OCI-LY1 (cell line): ENCODE results near the gene CDH4.

Experiments
- H2AFZ ChIP-seq: fragments of 200-600 bp; sonication (generic), shearing (Covaris generic); 2 replicates; pipeline ENCODE4 v1.6.0; 2014; ENCODE audit warnings: antibody characterized with exemption, mild to moderate bottlenecking, low read length
- H3F3A ChIP-seq: fragments of 200-600 bp; sonication (generic), shearing (Covaris generic); 2 replicates; pipeline ENCODE4 v1.6.0; 2014; ENCODE audit warnings: mild to moderate bottlenecking, antibody characterized with exemption, low read length, moderate library complexity; ENCODE audit not compliant: insufficient read depth
- H3K27ac ChIP-seq: fragments of 200-600 bp; sonication (generic); 2 replicates; pipeline ENCODE4 v1.5.1; 2014; ENCODE audit warnings: low read length, mixed run types, mild to moderate bottlenecking, low read depth; ENCODE audit not compliant: poor library complexity, severe bottlenecking
- H3K27me3 ChIP-seq: fragments of 200-600 bp; sonication (generic); 2 replicates; pipeline ENCODE4 v1.6.0; 2014; ENCODE audit warnings: antibody characterized with exemption, mild to moderate bottlenecking, low read length, moderate library complexity; ENCODE audit not compliant: insufficient read depth
- H3K36me3 ChIP-seq: fragments of 200-600 bp; sonication (generic); 2 replicates; pipeline ENCODE4 v1.6.1; 2014; ENCODE audit warnings: mild to moderate bottlenecking, antibody characterized with exemption, low read length, moderate library complexity, mixed read lengths; ENCODE audit not compliant: insufficient read depth
- H3K4me1 ChIP-seq: fragments of 200-600 bp; sonication (generic); 2 replicates; pipeline ENCODE4 v1.5.1; 2014; ENCODE audit warnings: mild to moderate bottlenecking, low read length, moderate library complexity; ENCODE audit not compliant: insufficient read depth, severe bottlenecking
- H3K4me2 ChIP-seq: fragments of 200-600 bp; sonication (generic), shearing (Covaris generic); 2 replicates; pipeline ENCODE4 v1.6.1; 2014; ENCODE audit warnings: low read length
- H3K4me3 ChIP-seq: fragments of 200-600 bp; sonication (generic); 2 replicates; pipeline ENCODE4 v1.5.1; 2014; ENCODE audit warnings: low read length, low read depth, mild to moderate bottlenecking, mixed read lengths; ENCODE audit not compliant: poor library complexity, severe bottlenecking
- H3K79me2 ChIP-seq: fragments of 200-600 bp; shearing (Covaris generic); 2 replicates; pipeline ENCODE4 v1.6.1; 2016; ENCODE audit warnings: mixed run types, low read length, mixed read lengths; ENCODE audit not compliant: insufficient read depth
- H3K9ac ChIP-seq: fragments of 200-600 bp; sonication (generic), shearing (Covaris generic); 2 replicates; pipeline ENCODE4 v1.6.1; 2014; ENCODE audit warnings: mild to moderate bottlenecking, low read length, mixed read lengths
- H3K9me2 ChIP-seq: fragments of 200-600 bp; sonication (generic), shearing (Covaris generic); 2 replicates; pipeline ENCODE4 v1.6.1; 2014; ENCODE audit warnings: low read depth, mild to moderate bottlenecking, low read length, mixed read lengths
- H3K9me3 ChIP-seq: fragments of 200-600 bp; shearing (Covaris generic); 2 replicates; pipeline ENCODE4 v1.6.1; 2014; ENCODE audit warnings: low read length, mixed read lengths
- H4K20me1 ChIP-seq: fragments of 200-600 bp; sonication (generic), shearing (Covaris generic); 2 replicates; pipeline ENCODE4 v1.6.0; 2016; ENCODE audit warnings: mild to moderate bottlenecking, low read length; ENCODE audit not compliant: insufficient read depth
- EZH2 ChIP-seq: fragments of 200-600 bp; sonication (generic), shearing (Covaris generic); IDR thresholded peaks from 2 replicates; pipeline ENCODE4 v1.8.0; 2017; ENCODE audit warnings: borderline replicate concordance, mixed run types, mild to moderate bottlenecking, antibody characterized with exemption, low read length, moderate library complexity, mixed read lengths
- TF ChIP-seq, protein P1 (sequence below): fragments of 200-600 bp; sonication (generic), shearing (Covaris generic); IDR thresholded peaks from 2 replicates; pipeline ENCODE4 v1.5.1; 2017; ENCODE audit warnings: mild to moderate bottlenecking, antibody characterized with exemption, low read length, moderate library complexity, mixed read lengths

The CDH4 gene

DNA sequence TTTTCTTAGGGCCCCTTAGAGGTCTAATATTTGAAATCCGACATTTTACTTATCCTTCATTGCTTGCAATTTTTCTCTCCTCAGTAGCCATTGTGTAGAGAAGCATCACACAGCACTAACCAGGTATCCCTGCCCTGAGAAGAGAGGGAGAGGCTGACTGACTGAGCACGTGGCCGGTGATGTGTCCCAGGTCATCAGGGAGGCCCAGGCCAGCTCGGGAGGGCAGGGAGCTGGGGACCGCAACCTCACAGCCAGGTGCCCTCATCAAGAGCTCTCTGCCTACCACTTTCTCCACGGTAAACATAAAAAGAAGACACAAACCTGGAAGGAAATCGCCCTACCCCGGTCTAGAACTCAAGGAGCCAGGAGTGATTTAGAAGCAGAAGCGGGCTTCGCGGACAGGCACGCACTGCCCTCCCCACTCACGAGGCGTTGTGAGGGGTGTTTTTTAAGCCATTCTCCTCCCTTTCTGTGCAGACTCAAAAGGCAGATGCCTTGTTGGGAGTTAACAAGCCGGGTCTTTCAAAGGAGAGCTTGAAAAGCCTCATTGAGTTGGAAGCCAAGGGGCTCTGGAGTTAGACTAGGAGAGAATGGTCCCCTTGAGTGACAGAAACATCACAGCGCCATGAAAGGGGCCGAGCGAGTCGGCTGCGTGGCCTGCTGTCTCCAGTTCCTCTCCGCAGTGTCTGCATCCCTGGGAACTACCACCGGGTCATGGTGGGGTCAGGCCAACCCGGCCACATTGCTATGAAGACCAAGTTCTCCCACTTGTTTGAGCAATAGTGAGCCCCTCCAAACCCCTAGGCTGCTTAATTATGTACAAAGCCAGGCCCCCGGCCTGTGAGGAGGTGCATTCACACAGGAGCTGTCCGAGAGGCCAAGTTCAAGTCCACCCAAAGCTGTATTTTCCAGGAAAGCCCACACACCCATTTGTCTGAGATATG is 285.4 kb downstream of the CDH4 start:
- H3K79me2 ChIP-seq = no peaks in the 10 kb centered on the region
- no peak for TF ChIP-seq EZH2
- TF ChIP-seq, protein P1, sequence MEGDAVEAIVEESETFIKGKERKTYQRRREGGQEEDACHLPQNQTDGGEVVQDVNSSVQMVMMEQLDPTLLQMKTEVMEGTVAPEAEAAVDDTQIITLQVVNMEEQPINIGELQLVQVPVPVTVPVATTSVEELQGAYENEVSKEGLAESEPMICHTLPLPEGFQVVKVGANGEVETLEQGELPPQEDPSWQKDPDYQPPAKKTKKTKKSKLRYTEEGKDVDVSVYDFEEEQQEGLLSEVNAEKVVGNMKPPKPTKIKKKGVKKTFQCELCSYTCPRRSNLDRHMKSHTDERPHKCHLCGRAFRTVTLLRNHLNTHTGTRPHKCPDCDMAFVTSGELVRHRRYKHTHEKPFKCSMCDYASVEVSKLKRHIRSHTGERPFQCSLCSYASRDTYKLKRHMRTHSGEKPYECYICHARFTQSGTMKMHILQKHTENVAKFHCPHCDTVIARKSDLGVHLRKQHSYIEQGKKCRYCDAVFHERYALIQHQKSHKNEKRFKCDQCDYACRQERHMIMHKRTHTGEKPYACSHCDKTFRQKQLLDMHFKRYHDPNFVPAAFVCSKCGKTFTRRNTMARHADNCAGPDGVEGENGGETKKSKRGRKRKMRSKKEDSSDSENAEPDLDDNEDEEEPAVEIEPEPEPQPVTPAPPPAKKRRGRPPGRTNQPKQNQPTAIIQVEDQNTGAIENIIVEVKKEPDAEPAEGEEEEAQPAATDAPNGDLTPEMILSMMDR = no peak
- H3K27ac ChIP-seq = no peak overlapping the region
- no peaks in the 10 kb centered on the region for H3K9me3 ChIP-seq
- H3K9ac ChIP-seq = no peak overlapping the region
- no peaks in the 10 kb centered on the region for H3K9me2 ChIP-seq
- no peak overlapping the region for H3K4me2 ChIP-seq
- H3K27me3 ChIP-seq = 0 out of 2 replicates have a peak, but pooled peaks cover 2% of the 10 kb centered on the region
- no peaks in the 10 kb centered on the region for H3K36me3 ChIP-seq
- H2AFZ ChIP-seq = no peak overlapping the region
- H3K4me3 ChIP-seq = no peak overlapping the region
- no peaks in the 10 kb centered on the region for H4K20me1 ChIP-seq
- H3K4me1 ChIP-seq = no peaks in the 10 kb centered on the region
- H3F3A ChIP-seq = no peaks in the 10 kb centered on the region

DNA sequence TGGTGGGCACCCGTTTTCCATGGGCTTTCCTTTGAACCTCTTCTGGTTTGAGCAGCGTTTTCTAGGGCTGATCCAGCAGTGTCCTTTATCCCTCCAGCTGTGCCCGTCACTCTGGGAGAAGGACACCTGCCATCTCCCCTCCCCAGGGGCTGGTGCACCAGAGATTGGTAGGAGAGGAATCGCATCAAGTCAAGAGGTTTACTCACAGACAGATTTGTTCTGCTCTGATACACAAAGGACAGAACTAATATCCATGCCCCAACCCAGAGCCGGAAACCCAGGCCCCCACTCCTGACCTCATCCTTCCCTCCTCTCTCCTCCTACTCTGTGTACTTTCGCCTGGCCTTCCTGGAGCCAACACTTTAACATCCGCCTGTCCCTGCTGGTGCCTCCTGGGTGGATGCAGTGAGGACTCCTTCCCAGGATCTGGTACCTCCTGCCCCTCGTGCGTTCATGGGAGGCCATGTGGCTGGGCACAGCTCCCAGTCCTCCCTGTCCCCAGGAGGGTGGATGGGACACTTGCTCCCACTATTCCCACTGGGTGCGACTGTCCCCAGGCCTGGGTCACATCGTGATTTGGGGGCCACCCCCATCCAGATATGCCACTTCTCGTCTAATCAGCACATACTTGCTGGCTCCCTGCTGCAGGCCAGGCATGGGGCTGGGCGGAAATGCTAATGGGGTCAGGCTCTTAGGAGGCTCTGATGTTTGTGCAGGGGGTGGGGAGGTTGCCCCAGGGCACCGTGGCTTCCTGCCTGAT is 286.3 kb downstream of the CDH4 start:
- Histone ChIP-seq H3K9me2 (no peaks in the 10 kb centered on the region), H3K4me2 (no peak overlapping the region), H4K20me1 (no peaks in the 10 kb centered on the region), H3K27ac (no peak overlapping the region), H2AFZ (no peak overlapping the region), H3K79me2 (no peaks in the 10 kb centered on the region), H3K27me3 (0 out of 2 replicates have a peak, but pooled peaks cover 2% of the 10 kb centered on the region), H3K9ac (no peak overlapping the region), H3F3A (no peaks in the 10 kb centered on the region), H3K4me3 (no peak overlapping the region), H3K9me3 (no peaks in the 10 kb centered on the region), H3K36me3 (no peaks in the 10 kb centered on the region), H3K4me1 (no peaks in the 10 kb centered on the region)
- TF ChIP-seq EZH2 = no peak
- TF ChIP-seq, protein P1 = no peak

DNA sequence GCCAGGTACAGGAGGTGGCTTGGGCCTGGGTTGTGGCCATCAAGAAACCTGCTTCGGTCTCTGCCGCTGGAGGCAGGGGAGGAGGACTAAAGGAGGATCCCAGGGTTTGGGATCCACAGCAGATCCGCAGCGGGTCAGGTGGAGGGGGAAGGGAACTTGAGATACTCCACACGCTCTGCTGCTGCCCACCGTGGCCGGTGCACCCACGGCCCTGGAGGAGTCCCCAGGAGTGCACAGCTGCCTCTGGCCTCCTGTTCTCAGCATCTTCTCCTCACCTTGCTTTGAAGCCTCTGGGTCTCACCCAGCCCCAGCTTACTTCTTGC is 286.8 kb downstream of the CDH4 start:
- Histone ChIP-seq H2AFZ (no peak overlapping the region), H3K79me2 (no peaks in the 10 kb centered on the region), H3K9me3 (no peaks in the 10 kb centered on the region), H3K9me2 (no peaks in the 10 kb centered on the region), H3K4me1 (no peaks in the 10 kb centered on the region), H3K9ac (no peak overlapping the region), H4K20me1 (no peaks in the 10 kb centered on the region), H3F3A (no peaks in the 10 kb centered on the region), H3K27me3 (0 out of 2 replicates have a peak, but pooled peaks cover 2% of the 10 kb centered on the region), H3K4me2 (no peak overlapping the region), H3K27ac (no peak overlapping the region), H3K4me3 (no peak overlapping the region), H3K36me3 (no peaks in the 10 kb centered on the region)
- no peak for TF ChIP-seq EZH2
- TF ChIP-seq, protein P1 = no peak
